ENCODE measurements around the gene IFNGR2.
A peak's percentile ranks its signal among the peaks of the same experiment; 100 is the strongest.

The IFNGR2 gene

GRCh38 chr21:33384841-33385331 is 18.3 kb upstream of the IFNGR2 start:
- TF ChIP-seq TOX (CRISPR knock-in tag; IDR thresholded peaks at IDR 0.05; ENCODE audit: borderline replicate concordance), result no peak
- TF ChIP-seq CSRNP3 (CRISPR knock-in tag; IDR thresholded peaks at IDR 0.05), result no peak
- no peak for TF ChIP-seq RARB (CRISPR knock-in tag; IDR thresholded peaks at IDR 0.05)
- no peak for TF ChIP-seq ZNF565 (CRISPR knock-in tag; conservative IDR thresholded peaks at IDR 0.05; ENCODE audit: low read depth)
- no peak for TF ChIP-seq ESRRG (CRISPR knock-in tag; IDR thresholded peaks at IDR 0.05)
- TF ChIP-seq PATZ1 (CRISPR knock-in tag; IDR thresholded peaks at IDR 0.05; ENCODE audit: borderline replicate concordance), result no peak
- TF ChIP-seq CREB5 (CRISPR knock-in tag; IDR thresholded peaks at IDR 0.05; ENCODE audit: low read depth), result no peak
- no peak for TF ChIP-seq ZNF70 (CRISPR knock-in tag; IDR thresholded peaks at IDR 0.05)
- no peak for TF ChIP-seq ZFP3 (CRISPR knock-in tag; IDR thresholded peaks at IDR 0.05)
- no peak for TF ChIP-seq POU6F1 (CRISPR knock-in tag; IDR thresholded peaks at IDR 0.05; ENCODE audit: borderline replicate concordance, low read depth)
- ATAC-seq, result no peak

GRCh38 chr21:33386222-33386784 is 16.9 kb upstream of the IFNGR2 start:
- ATAC-seq, result 0 out of 3 replicates have a peak, but pooled peaks have one; percentile 23

More at GRCh38 chr21:33386222-33386784, 16.9 kb upstream of the IFNGR2 start:
- no peak for TF ChIP-seq ZFP3 (CRISPR knock-in tag; IDR thresholded peaks at IDR 0.05)
- no peak for TF ChIP-seq BACH2 (CRISPR knock-in tag; IDR thresholded peaks at IDR 0.05; ENCODE audit: borderline replicate concordance)
- TF ChIP-seq OSR1 (CRISPR knock-in tag; IDR thresholded peaks at IDR 0.05), result no peak
- no peak for TF ChIP-seq TCF4 (CRISPR knock-in tag; IDR thresholded peaks at IDR 0.05; ENCODE audit: borderline replicate concordance)
- TF ChIP-seq ZNF8 (CRISPR knock-in tag; IDR thresholded peaks at IDR 0.05), result no peak
- no peak for TF ChIP-seq ISL1 (CRISPR knock-in tag; IDR thresholded peaks at IDR 0.05)
- no peak for TF ChIP-seq ZFP30 (CRISPR knock-in tag; IDR thresholded peaks at IDR 0.05)
- TF ChIP-seq ARNTL (CRISPR knock-in tag; IDR thresholded peaks at IDR 0.05; ENCODE audit: borderline replicate concordance, low read depth), result no peak
- no peak for TF ChIP-seq TSHZ2 (CRISPR knock-in tag; IDR thresholded peaks at IDR 0.05)
- TF ChIP-seq CSRNP3 (CRISPR knock-in tag; IDR thresholded peaks at IDR 0.05), result no peak
- TF ChIP-seq SNAI2 (CRISPR knock-in tag; IDR thresholded peaks at IDR 0.05), result no peak
- no peak for TF ChIP-seq CSDC2 (CRISPR knock-in tag; IDR thresholded peaks at IDR 0.05)
- no peak for TF ChIP-seq PATZ1 (CRISPR knock-in tag; IDR thresholded peaks at IDR 0.05; ENCODE audit: borderline replicate concordance)
- no peak for TF ChIP-seq ZC3H10 (CRISPR knock-in tag; IDR thresholded peaks at IDR 0.05)
- TF ChIP-seq GLIS3 (CRISPR knock-in tag; IDR thresholded peaks at IDR 0.05), result no peak
